ENCODE data around the gene KIAA0930.

DNA sequence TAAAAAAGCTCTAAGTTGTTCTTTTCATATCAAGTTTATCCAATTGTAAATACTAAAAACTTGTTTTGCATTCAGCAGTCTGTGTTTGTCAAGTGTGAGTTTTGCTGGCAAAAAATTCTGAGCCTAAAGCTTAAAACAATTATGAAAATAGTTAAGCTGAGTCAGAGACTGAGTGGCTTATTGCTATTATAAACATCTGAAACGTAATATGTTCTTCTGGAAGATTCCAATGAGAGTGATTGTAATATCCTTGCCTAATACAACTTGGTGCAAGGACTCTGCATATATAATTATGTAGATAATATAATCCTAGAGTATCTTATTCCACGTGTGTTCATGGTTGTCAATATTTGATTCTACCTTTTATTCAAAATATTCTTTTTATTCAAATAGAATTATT, 91.0 kb downstream of the KIAA0930 start:
- TF ChIP-seq, protein P1, sequence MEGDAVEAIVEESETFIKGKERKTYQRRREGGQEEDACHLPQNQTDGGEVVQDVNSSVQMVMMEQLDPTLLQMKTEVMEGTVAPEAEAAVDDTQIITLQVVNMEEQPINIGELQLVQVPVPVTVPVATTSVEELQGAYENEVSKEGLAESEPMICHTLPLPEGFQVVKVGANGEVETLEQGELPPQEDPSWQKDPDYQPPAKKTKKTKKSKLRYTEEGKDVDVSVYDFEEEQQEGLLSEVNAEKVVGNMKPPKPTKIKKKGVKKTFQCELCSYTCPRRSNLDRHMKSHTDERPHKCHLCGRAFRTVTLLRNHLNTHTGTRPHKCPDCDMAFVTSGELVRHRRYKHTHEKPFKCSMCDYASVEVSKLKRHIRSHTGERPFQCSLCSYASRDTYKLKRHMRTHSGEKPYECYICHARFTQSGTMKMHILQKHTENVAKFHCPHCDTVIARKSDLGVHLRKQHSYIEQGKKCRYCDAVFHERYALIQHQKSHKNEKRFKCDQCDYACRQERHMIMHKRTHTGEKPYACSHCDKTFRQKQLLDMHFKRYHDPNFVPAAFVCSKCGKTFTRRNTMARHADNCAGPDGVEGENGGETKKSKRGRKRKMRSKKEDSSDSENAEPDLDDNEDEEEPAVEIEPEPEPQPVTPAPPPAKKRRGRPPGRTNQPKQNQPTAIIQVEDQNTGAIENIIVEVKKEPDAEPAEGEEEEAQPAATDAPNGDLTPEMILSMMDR (IDR thresholded peaks at IDR 0.05) = no peak
- TF ChIP-seq POLR2A (IDR thresholded peaks at IDR 0.05) (no peak), POLR2AphosphoS5 (IDR thresholded peaks at IDR 0.05) (no peak)
